ENCODE measurements around the gene DHFR. TPM values are rescaled to one million over a fixed set of nuclear protein-coding genes. Genes with fewer than 3 reads are reported as not detected.

DHFR gene
- total RNA-seq, 2 donors from 2014 or later = 1.8 to 2.0 TPM

DNA sequence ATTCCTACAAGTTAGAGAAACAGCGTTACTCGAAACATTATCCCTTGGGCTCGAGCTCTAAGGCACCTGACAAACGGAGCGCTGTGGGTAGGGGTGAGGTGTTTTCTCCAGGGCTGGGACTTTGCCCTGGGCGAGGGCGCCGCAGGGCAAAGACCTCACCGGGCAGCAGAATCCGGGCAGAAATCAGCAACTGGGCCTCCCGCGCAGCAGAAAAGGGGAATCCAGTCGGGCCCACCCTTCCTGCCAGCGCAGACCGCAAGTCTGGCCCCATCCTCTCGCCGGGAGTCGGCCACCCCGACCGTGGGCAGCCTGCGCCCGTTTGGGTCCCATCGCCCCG is 761 bp downstream of the DHFR start:
- DNase-seq = no peak
- 0 to 1% methylated on average over 2 to 22 of the region's 24 CpGs for WGBS, 2 donors
- intact Hi-C loops (cut with DNase I) = loop anchor here (10.0 kb wide), 1 partner anchor 169 kb away; the partner anchor contains the start of gene FAM151B

DNA sequence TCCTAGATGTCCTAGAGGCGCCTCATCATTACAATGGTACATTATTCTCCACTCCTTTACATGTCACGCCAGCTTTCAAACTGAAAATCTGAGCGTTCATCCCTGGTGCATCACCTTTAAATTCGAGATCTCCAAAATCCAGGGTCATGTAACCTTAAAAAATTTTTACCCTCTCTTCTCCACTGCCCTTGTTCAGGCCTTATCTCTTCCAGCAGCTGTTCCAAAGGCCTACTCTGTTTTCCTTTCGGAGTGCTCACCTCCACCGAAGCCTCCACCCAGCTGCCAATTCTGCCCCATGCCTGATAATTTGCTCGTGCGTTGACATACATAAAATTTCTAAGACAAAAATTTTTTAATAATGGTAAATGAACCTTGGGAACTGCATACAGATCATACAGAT is 1.3 kb downstream of the DHFR start:
- 33 to 48% methylated on average over 7 to 8 of the region's 8 CpGs for WGBS, 2 donors
- no peak for DNase-seq
- intact Hi-C loops (cut with DNase I) = loop anchor here (10.0 kb wide), 1 partner anchor 169 kb away; the partner anchor contains the start of gene FAM151B
- Histone ChIP-seq H3K36me3 (replicated peaks in 1 of 2; ENCODE audit: insufficient read depth in 1 of 2, low read depth in 2 of 2) (peaks cover 0 to 6% of the 10 kb centered on the region in 2 donors), H3K27me3 (no peaks in the 10 kb centered on the region), H3K4me3 (no peak overlapping the region), H3K27ac (no peak overlapping the region), H3K4me1 (peaks cover 25% of the 10 kb centered on the region), H3K9me3 (no peaks in the 10 kb centered on the region)
- no peak for ATAC-seq
- no peak for TF ChIP-seq POLR2A (IDR thresholded peaks at IDR 0.05)
- TF ChIP-seq, protein P1, sequence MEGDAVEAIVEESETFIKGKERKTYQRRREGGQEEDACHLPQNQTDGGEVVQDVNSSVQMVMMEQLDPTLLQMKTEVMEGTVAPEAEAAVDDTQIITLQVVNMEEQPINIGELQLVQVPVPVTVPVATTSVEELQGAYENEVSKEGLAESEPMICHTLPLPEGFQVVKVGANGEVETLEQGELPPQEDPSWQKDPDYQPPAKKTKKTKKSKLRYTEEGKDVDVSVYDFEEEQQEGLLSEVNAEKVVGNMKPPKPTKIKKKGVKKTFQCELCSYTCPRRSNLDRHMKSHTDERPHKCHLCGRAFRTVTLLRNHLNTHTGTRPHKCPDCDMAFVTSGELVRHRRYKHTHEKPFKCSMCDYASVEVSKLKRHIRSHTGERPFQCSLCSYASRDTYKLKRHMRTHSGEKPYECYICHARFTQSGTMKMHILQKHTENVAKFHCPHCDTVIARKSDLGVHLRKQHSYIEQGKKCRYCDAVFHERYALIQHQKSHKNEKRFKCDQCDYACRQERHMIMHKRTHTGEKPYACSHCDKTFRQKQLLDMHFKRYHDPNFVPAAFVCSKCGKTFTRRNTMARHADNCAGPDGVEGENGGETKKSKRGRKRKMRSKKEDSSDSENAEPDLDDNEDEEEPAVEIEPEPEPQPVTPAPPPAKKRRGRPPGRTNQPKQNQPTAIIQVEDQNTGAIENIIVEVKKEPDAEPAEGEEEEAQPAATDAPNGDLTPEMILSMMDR (IDR thresholded peaks at IDR 0.05) = no peak

More for the DNA sequence above, 761 bp downstream of the DHFR start:
- ATAC-seq = no peak
- no peaks in the 10 kb centered on the region for H3K27me3 ChIP-seq
- no peaks in the 10 kb centered on the region for H3K9me3 ChIP-seq
- H3K4me1 ChIP-seq = peaks cover 25% of the 10 kb centered on the region
- peak overlapping the region in 1 of 4 donors; percentile 92 for H3K27ac ChIP-seq
- peak overlapping the region; percentile 83 to 85 for H3K4me3 ChIP-seq
- TF ChIP-seq POLR2A (IDR thresholded peaks at IDR 0.05) = no peak
- TF ChIP-seq, protein P1 (IDR thresholded peaks at IDR 0.05) = no peak
- H3K36me3 ChIP-seq (replicated peaks in 1 of 2; ENCODE audit: insufficient read depth in 1 of 2, low read depth in 2 of 2) = peaks cover 0 to 9% of the 10 kb centered on the region in 2 donors

DNA sequence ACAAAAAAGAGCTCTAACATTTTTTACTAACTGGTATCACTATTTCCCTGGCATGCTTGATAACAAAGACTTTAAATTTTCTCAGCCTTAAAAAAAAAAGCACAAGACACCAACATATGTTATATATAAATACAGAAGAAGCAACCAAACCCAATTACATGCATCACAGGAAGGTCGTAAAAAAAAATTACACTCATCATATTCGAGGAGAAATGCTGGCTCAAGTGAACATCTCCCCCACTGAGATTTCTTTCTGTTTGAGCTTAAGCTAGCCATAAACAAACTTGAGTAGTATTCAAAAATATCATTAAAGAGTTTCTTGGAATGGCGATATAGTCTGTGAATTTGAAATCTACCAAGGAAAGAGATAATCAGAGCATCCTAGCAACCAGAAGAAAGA is 7.9 kb downstream of the DHFR start:
- intact Hi-C loops (cut with DNase I) = no loop called here
- H3K4me3 ChIP-seq = no peak overlapping the region
- no peaks in the 10 kb centered on the region for H3K4me1 ChIP-seq
- H3K9me3 ChIP-seq = no peaks in the 10 kb centered on the region
- no peak overlapping the region for H3K27ac ChIP-seq
- WGBS, 2 donors = 86 to 90% methylated on average over 3 of the region's 3 CpGs
- ATAC-seq (no peak), DNase-seq (no peak)
- TF ChIP-seq POLR2A (IDR thresholded peaks at IDR 0.05) = no peak
- TF ChIP-seq, protein P1 (IDR thresholded peaks at IDR 0.05) = no peak
- H3K36me3 ChIP-seq (replicated peaks in 1 of 2; ENCODE audit: insufficient read depth in 1 of 2, low read depth in 2 of 2) = no peaks in the 10 kb centered on the region
- no peaks in the 10 kb centered on the region for H3K27me3 ChIP-seq

DNA sequence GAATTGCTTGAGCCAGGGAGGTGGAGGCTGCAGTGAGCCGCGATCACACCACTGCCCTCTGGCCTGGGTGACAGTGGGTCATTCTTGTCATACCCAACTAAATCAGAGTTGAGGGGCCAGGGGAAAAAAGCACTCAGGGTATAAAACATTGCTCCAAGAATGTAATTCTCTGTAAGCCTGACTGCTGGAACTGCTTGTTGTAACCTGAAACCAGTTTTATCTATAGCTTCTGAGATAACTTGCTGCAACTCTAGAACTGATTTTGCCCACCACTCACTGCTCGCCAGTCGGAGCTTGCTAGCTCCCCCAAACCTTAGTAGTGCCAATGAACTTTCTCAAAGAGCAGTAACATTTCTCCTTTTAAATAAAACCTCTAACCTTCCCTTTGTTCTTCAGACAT is 9.9 kb downstream of the DHFR start:
- no peaks in the 10 kb centered on the region for H3K36me3 ChIP-seq (replicated peaks in 1 of 2; ENCODE audit: insufficient read depth in 1 of 2, low read depth in 2 of 2)
- ATAC-seq (no peak), DNase-seq (no peak)
- H3K27me3 ChIP-seq = no peaks in the 10 kb centered on the region
- H3K9me3 ChIP-seq = no peaks in the 10 kb centered on the region
- intact Hi-C loops (cut with DNase I) = no loop called here
- no peak overlapping the region for H3K27ac ChIP-seq
- no peak overlapping the region for H3K4me3 ChIP-seq
- WGBS, 2 donors = 42 to 55% methylated on average over 4 of the region's 4 CpGs
- TF ChIP-seq, protein P1 (IDR thresholded peaks at IDR 0.05) = no peak
- TF ChIP-seq POLR2A (IDR thresholded peaks at IDR 0.05) = no peak
- H3K4me1 ChIP-seq = no peaks in the 10 kb centered on the region

DNA sequence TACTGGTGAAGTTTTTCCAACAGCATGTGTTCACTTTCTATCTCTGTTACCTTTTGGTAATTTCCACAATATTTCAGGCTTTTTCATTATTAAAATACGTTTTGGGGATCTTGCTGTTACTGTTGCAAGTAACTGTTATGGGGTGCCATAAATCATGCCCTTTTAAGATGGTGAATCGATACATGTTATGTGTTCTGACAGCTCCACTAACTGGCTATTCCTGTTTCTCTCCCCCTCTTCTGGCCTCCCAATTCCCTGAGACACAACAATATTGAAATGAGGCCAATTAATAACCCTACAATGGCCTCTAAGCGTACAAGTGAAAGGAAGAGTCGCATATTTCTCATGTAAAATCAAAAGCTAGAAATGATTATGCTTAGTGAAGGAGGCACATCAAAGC is 13.4 kb downstream of the DHFR start:
- DNase-seq (no peak), ATAC-seq (no peak)
- no peaks in the 10 kb centered on the region for H3K4me1 ChIP-seq
- no peak overlapping the region for H3K4me3 ChIP-seq
- intact Hi-C loops (cut with DNase I) = no loop called here
- no peaks in the 10 kb centered on the region for H3K27me3 ChIP-seq
- no peak for TF ChIP-seq POLR2A (IDR thresholded peaks at IDR 0.05)
- TF ChIP-seq, protein P1 (IDR thresholded peaks at IDR 0.05) = no peak
- no peak overlapping the region for H3K27ac ChIP-seq
- no peaks in the 10 kb centered on the region for H3K36me3 ChIP-seq (replicated peaks in 1 of 2; ENCODE audit: insufficient read depth in 1 of 2, low read depth in 2 of 2)
- 60 to 61% methylated on average over 4 of the region's 4 CpGs for WGBS, 2 donors
- no peaks in the 10 kb centered on the region for H3K9me3 ChIP-seq

Data from body of pancreas (tissue), 4 donors.